Hepatic stellate cell (primary cell): ENCODE data around the gene CMIP.

ENCODE experiments used
- DNase-seq: peaks from one replicate; pipeline ENCODE4 v3.0.0; 2011; ENCODE audit warnings: low spot score

CMIP gene

GRCh38 chr16:81495321-81496234 lies 51.0 kb downstream of the CMIP start:
- DNase-seq: no peak

- no peak for DNase-seq
Measured at GRCh38 chr16:81496321-81496720, 51.7 kb downstream of the CMIP start.

GRCh38 chr16:81496742-81497141 lies 52.1 kb downstream of the CMIP start:
- DNase-seq: no peak

- DNase-seq: no peak
Measured at GRCh38 chr16:81497690-81498089, 53.1 kb downstream of the CMIP start.

- no peak for DNase-seq
Measured at GRCh38 chr16:81498351-81498750, 53.7 kb downstream of the CMIP start.

- DNase-seq: no peak
Measured at GRCh38 chr16:81499576-81500380, 55.2 kb downstream of the CMIP start.

GRCh38 chr16:81500833-81501521 lies 56.4 kb downstream of the CMIP start:
- DNase-seq: peak; percentile 72

GRCh38 chr16:81502396-81503070 lies 57.9 kb downstream of the CMIP start:
- DNase-seq: no peak

GRCh38 chr16:81505011-81505661 lies 60.5 kb downstream of the CMIP start:
- no peak for DNase-seq

GRCh38 chr16:81509404-81509803 lies 64.8 kb downstream of the CMIP start:
- DNase-seq: no peak

- DNase-seq: no peak
Measured at GRCh38 chr16:81510016-81510415, 65.4 kb downstream of the CMIP start.

- DNase-seq: peak; percentile 71
Measured at GRCh38 chr16:81511371-81511770, 66.8 kb downstream of the CMIP start.

GRCh38 chr16:81513204-81514040 lies 68.8 kb downstream of the CMIP start:
- DNase-seq: peak; percentile 75

GRCh38 chr16:81514041-81514559 lies 69.5 kb downstream of the CMIP start:
- DNase-seq: no peak

GRCh38 chr16:81514568-81515258 lies 70.1 kb downstream of the CMIP start:
- DNase-seq: no peak

- DNase-seq: no peak
Measured at GRCh38 chr16:81515281-81515680, 70.7 kb downstream of the CMIP start.

- no peak for DNase-seq
Measured at GRCh38 chr16:81515721-81516120, 71.1 kb downstream of the CMIP start.

GRCh38 chr16:81516478-81517149 lies 72.0 kb downstream of the CMIP start:
- no peak for DNase-seq

- DNase-seq: no peak
Measured at GRCh38 chr16:81517150-81517499, 72.5 kb downstream of the CMIP start.
